ENCODE data around the gene ANKRD36C.
"Not testable (repeated sequence)": the region's sequence is repeated elsewhere in the genome, so short reads cannot be mapped to it uniquely, and the experiment has no call there.

Gene ANKRD36C

DNA sequence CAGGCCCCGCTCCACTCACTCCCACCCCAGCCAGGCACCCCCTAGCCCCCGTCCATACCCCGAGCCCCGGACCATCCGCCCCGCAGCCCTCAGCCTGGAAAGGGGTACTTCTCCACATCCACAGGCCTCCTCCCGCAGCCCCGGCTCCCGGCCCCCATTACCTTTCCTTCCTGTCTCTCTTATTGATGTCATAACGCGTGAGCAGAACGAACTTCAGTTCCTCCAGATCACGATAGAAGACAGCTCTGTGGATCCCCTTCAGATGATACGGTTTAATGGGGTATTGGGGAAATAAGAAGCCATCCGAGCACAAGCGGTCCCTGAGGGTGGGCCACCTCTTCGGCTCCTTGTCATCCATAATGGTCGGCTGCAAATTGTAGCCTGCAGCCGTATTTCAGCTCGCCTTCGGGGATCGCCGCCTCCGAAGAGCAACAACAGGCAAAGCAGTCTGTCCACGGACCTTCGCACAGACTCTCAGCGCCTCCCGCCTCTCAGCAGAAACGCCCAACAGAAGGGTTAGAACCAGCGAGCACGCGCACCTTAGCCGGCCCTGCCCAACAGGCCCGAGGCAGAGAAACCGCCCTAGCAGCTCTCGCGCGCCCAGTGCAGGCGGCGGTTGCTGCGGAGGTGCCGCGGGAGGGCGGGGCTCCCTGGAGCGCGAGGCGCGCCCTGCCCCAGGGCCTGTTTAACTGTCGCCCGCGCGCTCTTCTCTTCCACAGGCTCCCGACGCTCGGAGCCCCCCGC, at the start of gene ANKRD36C:
Gene ANKRD36C (minus strand): TSS at position 474 of the 744 bp plus-strand sequence. CDS start 116 bp downstream, at position 358.
- DNase-seq: not testable (repeated sequence)

DNA sequence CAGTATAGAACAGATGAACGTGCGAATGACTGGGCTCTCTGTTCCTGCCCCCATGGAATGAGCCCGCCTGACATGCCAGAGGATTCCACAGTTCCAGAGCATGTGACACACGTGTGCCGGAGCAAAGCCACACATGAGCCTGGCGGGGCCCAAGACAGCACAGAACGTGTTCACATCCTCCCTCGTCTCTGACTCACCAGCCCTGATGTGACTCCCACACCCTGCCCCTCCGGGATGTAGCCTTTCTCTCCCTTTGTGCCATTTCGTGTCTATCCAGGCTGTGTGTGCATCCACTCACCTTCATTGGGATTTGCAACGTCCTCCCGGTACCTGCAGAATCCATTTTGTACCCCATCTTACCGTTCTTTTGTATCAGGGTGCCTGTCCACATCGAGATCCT, 43.9 kb upstream of the ANKRD36C start:
- DNase-seq: not testable (repeated sequence)

DNA sequence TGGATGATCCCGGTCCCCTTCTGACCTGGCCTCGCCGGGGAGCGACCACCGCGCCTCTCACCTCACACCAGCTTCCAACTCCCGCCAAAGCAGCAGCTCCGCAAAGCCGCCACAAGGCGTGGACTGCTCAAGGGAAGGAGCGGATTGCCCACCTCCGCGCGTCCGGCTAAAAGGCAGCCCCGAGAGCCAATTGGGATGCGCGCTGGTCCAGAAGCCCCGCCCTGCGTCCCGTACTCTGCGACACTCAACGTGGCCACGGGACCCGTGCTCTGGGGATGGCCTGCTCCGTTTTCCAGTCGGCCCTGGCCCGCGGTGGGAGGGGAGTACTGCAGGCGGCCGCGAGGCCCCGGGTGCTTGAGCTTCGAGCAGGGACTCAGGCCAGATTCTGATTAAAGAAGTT, 43.2 kb upstream of the ANKRD36C start, which contains the start of gene GPAT2:
Gene GPAT2 (minus strand): TSS at position 125 of the 400 bp plus-strand sequence. CDS start 2,557 bp downstream, outside the sequence.
- not testable (repeated sequence) for DNase-seq

DNA sequence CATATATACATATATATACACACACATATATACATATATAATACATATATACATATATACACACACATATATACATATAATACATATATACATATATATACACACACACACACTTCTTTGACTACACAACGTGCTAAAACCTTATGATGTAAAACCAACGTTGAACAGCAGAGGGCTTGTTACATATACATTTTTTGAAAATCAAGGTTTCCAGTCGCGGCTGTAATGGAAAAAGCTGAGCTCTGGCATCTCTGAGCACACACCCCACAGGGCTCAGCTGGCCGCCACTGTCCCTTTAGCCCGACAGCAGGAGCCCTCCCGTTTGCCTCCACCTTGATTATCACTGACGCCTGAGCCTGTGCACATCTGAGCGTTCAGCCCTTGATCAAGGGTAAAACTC, 42.4 kb upstream of the ANKRD36C start:
- DNase-seq: not testable (repeated sequence)

DNA sequence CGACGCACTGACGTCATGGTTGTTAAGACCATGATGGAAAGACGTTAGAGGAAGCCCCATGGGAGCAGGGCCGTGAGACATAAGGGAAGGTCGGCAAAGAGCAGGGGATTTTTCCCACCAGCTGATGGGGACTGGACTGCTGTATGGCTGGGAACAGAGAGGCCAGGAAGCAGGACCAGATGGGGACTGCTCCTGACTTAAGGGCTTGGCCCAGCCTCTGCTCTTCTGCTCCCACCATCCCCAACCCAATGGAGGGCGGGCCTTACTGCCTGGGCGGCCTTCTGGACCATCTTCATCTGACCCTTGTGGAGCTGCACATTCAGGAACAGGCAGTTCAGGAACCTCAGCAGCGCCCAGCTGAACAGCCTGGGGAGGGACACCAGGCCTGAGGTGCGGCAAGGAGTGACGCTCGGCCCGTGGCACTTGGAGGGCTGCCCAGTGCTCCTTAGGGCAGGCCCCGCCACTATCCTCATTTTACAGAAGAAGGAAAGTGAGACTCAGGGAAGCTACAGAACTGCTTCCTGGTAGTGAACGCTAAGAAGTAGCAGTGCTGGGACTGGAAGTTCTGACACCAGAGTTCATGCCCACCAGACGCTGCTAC, 36.2 kb upstream of the ANKRD36C start:
- DNase-seq: not testable (repeated sequence)

DNA sequence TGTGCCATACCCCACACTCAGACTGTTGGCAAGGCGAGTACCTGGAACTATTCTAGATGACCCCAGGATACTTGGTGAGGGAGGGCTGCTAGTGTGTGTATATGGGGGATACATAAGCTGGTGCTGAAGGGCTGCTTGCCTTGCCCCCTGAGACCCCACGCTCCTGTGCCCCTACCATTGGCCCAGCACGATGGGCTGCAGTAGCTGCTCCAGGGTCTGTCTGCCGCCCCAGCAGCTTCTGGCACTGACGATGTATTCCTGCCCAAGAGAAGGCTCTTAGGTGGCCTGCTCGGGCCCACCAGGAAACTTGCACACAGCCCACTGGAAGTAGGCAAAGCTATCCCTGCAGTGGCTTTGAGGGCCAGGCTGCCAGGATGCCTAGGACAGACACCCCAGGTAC, 34.1 kb upstream of the ANKRD36C start:
- not testable (repeated sequence) for DNase-seq

DNA sequence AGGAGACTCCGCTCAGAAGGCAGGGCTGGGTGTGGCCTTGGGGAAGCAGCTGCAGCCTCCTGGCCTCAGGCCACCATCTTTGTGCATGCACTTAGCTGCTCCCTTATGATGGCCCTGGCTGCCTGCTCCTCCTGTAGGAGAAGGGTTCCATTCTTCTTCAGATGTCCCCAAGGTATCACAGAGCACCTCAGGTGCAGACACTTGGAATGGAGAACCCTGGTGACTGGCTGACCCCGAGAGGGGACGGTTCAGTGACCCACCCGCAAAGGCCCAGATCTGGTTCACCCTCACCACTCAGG, 33.5 kb upstream of the ANKRD36C start:
- DNase-seq: no peak

DNA sequence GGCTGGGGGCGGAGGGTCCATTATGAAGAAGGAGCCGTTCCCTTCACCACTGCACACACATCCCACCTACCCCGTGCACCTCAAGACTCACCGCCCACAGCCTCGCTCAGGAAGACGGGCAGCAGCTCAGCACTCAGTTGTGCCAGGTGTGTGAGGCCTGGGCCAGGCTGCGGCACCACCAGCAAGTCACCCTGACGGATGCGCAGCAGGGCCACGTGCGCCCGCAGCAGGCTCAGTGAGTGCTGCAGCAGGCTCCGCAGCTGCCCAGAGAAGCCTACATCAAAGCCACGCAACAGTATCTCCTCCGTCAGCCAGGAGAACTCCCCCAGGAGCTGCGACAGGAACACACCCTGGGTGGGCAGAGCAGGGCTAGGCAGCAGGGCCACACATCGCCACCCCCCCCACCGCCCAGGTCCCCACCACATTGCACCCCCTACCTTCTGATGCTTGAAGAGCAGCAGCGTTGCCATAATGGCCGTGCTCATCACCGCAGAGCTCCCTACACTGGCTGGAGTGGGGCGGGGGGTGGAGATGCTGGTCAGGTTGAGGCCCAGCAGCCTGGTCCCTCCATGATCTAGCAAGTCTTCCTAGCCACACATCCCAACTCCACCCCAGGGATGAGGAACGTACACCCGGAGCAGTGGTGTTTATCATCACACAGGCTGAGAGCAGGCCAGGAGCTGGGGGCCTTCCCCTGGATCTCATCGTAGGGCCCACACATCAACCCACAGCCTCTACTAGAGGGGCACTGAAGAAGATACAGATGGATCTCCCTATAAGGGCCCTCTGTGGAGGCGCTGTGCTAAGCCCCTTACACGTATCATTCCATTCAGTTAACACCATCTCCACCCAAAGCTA, 32.9 kb upstream of the ANKRD36C start:
- no peak for DNase-seq

DNA sequence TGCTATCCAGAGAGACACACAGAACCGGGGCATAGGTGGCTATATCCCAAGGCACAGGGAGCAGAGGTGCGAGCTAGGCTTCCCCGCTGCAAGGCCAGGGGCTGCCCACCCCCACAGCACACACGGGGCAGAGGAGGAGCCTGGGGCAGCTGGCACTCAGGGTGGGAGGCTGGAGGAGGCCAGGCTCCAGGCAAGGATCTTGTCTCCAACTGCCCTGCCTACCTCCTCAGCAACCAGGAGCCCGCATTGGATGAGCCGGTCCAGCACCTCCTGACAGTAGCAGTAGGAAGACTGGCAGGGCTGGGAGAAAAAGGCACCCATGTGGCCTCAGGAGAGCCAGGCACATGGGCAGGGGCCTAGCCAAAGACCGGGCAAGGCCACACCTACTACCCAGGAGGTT, 32.1 kb upstream of the ANKRD36C start:
- DNase-seq: not testable (repeated sequence)

DNA sequence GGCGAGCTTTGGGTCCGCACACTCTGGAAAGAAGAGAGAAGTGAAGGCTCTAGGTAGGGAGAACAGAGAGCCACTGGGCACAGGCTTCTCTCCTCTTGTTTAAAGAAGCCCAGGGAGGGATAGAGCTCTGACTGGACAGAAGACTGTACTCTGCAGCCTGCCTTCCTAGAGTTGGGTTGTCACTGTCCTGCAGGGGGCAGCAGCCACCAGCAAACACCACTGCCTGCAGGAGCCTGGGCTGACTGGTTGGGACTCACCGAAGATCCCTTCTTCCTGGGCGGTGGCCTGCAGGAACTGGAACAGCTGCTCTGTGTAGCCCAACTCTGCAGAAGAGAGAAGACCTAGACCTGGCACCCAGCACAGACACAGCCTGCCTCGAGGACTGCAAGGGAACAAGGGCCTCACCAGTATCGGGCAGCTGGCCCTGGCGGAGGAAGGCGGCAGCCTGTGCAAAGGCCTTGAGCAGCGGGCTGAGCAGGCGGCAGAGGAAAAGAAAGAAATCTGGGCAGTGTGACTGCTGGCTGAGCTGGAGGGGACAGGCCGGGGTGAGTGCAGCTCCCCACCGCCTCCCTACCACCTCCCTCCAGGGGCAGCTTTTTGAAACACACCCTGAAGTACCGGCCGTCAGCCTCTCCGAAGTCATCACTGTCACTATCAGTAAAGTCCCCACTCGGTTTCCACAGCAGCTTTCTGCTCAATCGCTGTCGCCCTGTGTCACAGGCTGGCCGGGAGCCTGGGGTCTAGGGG, 31.2 kb upstream of the ANKRD36C start:
- not testable (repeated sequence) for DNase-seq

DNA sequence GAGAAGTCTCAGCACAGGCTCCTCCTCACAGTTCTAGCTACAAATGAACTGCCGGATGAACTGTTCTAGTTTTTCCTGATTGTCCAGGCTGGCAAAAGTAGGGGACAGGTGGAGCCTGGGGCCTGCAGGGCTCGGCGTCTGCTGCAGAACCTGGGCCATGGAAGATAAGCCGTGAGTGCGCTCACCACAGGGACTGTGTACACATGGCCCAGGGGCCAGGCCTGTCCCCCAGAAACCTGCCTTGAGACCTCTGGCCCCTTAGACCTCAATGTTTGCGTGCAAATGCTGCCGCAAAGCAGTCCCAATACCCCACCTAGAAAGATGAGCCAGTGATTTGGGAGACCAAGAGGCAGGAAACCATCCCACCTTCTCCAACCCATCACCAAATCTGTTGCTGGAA, 30.5 kb upstream of the ANKRD36C start:
- not testable (repeated sequence) for DNase-seq

DNA sequence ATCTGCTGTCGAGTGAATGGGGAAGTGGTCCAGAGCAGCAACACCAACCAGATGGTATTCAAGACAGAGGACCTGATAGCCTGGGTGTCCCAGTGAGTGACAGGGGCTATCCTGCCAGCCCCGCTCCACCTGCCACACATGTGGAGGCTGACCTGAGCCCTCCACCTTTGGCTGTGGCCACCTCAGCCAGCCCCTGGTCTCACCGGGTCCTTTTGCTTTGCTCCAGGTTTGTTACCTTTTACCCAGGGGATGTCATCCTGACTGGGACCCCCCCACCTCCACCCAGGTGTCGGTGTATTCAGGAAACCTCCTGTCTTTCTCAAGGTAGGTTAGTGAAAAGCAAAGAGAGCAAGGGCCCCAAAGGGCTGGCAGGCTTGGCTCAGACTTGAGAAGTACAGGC, 29.5 kb upstream of the ANKRD36C start:
- not testable (repeated sequence) for DNase-seq

DNA sequence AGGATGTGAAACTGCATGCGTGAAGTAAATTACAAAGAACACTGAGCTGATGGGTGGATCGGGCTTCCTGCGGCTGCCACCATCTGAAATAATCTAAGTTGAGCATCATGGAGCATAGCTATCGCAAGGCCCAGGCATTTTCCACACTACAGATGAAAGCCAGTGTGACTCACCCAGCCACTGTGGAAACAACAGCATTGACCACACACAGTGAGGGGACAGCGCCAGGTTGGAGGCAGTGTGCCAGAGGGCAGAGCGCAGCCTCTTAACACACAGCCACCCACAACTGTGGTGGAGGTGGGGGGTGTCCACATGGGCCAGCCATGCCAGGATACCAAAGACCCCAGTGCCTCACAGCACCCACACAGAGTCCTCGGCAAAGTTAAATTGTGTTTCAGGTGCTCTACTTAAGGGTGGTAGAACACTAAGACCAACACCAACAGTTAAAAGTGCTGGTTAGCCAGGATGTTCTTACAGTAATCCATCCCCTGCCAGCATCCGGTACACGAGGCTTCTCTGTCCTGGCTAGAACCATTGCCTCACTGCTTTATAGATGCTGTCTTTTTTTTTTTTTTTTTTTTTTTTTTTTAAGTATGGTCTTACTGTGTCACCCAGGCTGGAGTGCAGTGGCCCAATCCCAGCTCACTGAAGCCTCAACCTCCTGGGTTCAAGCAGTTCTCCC, 28.4 kb upstream of the ANKRD36C start:
- DNase-seq: not testable (repeated sequence)

DNA sequence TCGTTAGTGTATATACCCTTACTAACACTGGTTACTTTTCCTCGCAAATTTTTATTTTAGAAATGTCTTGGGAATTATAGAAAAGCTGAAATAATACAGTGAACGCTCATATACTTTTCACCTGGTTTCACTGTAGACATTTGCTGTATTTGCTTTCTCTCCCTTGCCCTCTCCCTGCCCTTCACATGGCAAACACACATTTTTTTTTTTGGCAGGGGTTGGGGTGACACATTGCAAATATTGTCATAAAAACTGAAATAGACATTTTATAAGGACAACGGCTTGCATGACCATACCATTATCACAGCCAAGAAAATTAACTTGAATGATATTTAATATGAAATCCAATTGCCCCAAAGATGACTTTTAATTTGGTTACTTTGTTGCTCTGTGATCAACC, 24.7 kb upstream of the ANKRD36C start:
- not testable (repeated sequence) for DNase-seq

DNA sequence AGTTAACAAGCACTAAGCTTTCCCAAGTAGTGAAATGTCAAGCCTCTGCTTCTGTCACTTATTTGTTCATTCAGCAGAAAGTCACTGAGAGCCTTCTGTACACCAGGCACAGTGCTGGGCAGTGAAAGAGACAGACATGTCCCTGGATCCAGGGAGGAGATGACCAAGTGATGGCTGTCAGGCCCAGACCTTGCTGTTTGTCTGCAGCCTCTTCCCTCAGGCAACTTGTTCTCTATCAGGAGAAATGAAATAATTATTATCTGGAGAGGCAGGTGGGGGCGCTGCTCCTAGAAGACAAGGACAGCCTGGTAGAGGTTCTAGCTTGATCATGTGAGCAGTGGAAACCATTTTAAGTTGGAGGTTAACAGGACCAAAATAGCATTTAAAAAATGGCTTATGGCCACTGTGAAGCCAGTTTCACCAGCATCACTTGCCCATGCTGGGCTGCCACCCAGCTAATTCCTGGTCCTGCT, 21.2 kb upstream of the ANKRD36C start:
- not testable (repeated sequence) for DNase-seq

DNA sequence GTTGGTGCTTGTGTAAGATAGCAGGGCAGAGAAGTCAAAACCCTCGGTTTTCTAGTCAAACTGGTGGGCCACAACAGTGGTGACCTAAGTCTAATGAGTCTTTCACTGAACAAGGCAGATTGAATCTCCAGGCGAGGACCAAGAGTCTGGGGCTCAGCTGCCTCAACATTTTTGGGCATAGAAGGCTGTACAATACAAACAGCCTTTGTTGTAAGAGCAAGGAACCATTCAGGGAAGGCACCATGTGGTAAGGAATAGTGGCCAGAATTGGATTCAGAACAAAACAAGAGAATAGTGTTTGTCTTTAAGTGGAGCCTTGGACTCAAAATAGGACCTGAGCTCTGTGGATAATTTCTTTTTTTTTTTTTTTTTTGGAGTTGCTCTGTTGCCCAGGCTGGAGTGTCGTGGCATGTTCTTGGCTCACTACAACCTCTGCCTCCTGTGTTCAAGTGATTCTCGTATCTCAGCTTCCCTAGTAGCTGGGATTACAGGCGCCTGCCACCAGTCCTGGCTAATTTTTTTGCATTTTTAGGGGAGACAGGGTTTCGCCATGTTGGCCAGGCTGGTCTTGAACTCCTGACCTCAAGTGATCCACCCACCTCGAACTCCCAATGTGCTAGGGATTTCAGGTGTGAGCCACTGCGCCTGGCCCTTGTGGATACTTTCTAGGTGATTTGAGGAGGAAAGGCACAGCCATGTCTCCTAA, 20.6 kb upstream of the ANKRD36C start:
- DNase-seq: not testable (repeated sequence)

DNA sequence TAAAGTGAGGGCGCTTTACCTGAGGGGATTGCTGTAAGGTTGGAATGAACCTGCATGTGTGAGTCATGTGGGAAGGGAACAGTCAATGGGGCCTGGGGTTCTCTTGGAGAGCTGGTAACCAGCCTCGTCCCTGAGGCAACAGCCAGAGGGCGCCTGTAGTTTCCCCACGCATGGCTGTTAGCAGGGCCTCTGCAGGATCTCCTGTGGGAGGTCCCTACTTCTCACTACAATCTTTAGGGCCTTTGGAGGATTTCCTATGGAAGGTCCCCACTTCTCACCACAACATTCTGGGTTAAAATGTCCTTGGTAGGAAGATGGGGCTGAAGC, 19.5 kb upstream of the ANKRD36C start:
- not testable (repeated sequence) for DNase-seq

DNA sequence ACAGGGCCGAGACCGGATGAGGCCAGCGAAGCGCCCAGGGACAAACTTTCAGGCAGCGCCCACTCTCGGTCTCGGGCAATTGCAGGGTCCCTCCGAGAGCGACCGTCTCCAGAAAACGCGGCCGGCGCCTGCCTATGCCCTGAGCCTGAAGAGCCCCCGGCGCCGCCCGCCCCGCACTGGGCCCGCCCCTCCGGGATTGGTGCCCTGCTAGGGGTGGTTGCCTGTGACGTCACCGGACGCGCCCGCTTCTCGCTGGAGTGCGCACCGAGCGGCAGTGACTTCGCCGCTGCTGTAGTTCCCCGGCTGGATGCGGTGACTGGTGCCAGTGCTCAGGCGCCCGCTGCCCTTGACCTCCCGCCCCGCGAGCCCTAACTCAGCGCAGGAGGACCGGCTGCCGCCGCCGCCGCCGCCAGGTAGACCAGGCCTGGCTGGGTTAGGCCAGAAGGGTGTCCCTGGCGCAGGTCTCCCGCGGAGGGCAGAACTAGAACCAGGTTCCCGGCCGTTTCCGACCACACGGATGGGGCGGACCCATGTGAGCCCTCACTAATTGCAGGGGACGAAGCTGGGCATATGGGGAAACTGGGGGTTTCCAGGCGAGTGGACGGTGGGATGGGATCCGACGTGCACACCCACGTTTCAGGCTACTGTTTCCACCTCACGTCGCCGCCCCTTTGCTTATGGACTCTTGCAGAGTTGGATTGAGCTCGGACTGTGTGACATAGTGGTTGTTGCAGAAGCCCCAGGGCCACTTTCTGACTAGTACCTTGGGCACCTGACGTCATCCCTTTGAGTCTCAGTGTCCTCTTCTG, 18.9 kb upstream of the ANKRD36C start:
- DNase-seq: not testable (repeated sequence)

DNA sequence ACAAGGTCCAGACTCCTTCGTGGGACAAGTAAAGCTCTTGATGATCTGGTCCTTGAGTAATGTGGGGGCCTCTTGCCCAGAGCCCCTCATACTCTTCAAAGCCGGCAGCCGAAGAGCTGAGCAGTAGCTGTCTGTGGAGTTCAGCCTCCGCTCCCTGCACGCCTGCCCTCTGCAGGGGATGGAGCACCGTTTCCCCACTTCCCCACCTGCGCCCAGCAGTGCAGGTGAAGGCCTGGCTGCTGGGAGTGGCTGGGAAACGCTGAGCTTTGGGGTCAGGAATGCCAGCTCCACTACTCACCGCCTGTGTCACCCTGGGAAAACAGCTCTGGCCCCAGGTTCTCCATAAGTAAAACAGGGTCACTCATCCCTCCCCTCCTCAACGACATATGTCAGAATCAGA, 18.2 kb upstream of the ANKRD36C start:
- not testable (repeated sequence) for DNase-seq

DNA sequence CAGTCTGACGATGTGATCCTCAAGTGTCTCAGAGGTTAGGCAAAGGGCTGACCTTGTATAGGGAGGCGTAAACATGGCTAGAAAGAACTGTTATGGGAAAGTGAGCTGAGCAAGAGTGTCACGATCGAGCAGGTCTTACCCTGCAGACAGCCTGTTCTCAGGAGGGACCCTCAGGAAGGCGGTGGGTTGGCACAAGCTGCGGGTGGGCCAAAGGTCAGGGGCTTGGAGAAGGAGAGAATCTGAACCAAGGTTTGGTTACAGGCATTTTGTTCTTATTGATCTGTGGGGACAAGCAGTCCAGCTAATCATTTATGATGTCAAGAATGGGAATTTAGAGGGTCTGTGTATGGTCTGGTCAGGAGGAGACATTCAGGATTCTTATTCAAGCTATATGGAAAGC, 16.4 kb upstream of the ANKRD36C start:
- DNase-seq: not testable (repeated sequence)

DNA sequence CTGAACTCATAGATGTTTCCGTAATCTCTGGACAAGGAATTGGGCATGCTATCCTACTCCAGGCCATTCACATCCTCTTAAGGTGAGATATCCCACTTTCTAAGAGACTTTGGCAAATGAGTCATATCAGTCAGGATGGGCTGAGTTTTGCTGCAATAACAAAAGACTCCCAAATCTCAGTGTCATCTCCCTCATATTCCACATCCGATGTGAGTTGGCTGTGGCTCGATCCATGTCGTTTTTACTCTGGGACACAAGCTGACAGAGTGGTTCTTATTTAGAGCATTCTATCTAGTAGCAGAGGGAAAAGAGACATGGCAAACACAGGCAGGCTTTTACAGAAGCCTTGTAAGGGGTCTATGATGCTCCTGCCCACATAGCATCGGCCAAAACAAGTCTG, 14.6 kb upstream of the ANKRD36C start:
- not testable (repeated sequence) for DNase-seq

Measured in NCI-H1092 (cell line).